Inflammatory macrophage (primary cell): ENCODE results near the gene LNX2.

Experiments
- DNase-seq, 2 donors: peaks; one replicate each; pipeline ENCODE4 v3.0.0-alpha.2; 2020 to 2022

Gene LNX2

DNA sequence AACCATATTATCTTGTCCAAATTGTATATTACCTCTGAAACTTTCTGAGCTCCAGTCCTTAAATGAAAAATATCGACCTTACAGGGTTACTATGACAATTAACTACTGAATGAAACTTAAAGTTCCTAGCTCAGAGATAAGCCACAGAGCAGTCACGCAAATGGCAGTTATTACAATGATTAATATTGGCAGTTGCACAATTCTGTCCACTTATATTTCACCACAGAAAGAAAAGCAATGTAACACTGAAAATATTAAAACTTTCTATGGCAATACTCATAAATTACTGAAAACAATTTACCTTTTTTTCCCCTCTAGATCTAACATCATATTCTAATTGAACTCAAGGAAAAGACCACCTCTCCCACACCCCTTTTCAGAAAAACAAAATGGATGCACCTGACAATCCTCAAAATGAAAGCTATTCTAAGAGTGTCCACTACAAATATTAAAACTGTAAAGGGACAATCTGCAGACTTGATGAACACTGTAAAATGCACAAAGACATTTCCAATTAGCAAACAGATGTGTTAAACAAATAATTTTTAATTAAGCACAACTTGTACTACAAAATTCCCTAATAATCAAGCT is 14.6 kb downstream of the LNX2 start:
- DNase-seq = no peak

DNA sequence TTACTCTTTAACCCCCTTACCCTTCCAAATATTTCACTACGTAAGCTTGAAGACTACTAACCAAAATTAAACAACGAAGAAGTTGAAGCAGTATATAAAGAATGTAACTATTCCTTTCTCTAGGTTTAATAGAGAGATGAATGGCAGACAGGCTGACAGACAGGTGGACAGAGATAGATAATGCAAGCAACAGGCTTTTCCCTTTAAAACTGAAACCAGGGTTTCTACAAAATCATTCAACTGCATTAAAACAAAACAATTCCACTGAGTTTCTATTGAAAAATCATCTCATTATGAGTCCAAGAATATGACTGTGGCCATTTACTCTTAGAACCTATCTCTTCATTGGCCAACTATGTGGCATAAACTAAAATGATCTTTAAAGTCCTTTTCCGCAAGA is 15.2 kb downstream of the LNX2 start:
- DNase-seq = no peak

DNA sequence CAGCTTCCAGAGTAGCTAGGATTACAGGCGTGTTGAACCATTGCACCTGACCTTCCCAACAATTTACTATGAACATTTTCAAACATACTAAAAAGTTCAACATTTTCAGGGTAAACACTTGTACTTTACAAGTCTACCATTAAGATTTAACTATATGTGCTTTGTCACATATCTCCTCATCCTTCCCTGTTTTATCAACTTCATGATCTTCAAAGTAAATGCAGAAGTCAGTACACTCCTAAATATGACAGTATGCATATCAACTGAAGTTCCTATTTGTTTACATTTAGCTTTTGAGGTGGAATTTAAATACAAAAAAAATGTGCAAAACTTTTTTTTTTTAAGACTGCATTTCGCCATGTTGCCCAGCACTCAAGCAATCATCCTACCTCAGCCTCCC is 18.5 kb downstream of the LNX2 start:
- no peak for DNase-seq

DNA sequence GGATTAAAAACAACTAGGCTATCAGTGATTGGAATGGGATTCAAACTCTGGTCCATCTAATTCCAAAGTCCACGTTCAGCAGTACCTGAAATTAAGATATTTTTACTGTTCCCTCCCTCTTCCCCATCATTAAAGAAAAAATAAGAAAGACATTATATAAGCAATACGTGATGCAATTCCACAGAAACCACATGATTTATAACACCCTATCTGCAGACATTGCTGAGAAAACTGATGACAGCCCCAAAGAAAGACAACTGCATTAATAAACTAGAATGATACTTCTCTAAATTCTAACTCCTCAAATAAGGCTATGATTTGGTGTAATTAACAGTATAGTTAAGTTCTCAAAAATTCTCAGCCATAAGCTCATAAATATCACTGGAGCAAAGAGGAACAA is 19.1 kb downstream of the LNX2 start:
- DNase-seq = no peak

DNA sequence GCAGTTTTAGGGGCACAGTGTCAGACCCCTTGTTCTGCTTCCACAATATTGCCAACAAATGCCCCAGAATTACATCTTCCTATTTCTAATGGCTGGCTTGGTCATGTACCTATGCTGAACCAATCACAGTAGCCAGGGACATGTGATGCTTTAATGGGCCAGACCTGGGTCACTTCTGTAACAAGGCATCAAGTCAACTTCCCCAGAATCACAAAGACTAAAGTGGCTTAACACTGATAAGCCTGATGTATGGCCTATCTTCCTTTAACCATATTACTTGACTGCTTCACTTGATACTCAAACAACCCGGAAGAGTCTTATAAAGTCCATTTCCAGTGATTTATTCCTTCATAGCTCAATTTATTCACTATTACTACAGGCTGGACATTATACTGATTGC is 19.6 kb downstream of the LNX2 start:
- no peak for DNase-seq

DNA sequence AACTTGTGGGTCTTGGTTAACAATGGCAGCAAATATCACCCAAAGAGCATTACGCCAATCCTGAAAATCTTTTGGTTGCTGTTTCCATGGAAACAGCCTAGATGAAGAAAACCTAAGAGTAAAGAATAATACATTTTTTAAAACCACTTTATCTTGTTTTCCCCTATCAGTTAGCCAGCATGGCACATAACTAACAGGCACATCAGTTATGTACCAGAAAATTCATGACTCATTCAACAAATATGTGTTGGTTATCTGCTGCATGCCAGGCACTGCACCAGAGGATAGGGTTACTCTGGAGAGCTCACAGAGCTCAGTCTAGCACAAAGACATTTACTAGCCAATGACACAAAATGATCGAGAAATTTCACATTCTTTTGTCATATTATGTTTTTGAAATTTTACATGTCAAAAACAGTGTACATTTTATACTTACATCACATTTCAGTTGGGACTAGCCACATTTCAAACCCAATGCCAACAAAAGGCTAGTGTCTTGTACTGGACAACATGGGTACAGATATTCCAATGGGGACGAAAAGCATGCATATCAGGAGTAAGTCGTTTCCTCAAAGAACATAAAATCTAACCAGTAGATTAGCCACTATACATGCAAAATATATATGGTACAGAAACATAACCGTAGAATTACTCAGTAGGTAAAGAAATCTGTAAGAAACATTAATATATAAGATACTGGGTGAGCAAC is 20.3 kb downstream of the LNX2 start:
- no peak for DNase-seq

DNA sequence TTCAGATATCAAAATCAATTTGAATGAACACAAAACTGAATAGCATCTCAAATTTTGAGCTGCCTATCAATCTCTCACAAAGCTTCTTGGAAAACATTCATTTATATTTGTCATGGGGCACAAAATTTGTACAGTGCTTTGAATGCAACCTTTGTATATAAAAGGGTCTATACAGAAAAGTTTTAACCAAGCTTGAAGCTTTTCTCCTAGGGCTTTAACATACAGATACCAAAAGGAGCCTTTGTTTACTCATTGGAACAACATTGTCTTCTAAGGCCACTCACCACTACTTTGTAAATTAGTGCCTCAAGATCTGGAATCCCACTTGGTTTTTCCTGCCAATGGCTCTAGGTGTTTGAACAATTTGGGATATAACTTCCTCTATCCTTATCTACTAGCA is 21.2 kb downstream of the LNX2 start:
- DNase-seq = no peak

DNA sequence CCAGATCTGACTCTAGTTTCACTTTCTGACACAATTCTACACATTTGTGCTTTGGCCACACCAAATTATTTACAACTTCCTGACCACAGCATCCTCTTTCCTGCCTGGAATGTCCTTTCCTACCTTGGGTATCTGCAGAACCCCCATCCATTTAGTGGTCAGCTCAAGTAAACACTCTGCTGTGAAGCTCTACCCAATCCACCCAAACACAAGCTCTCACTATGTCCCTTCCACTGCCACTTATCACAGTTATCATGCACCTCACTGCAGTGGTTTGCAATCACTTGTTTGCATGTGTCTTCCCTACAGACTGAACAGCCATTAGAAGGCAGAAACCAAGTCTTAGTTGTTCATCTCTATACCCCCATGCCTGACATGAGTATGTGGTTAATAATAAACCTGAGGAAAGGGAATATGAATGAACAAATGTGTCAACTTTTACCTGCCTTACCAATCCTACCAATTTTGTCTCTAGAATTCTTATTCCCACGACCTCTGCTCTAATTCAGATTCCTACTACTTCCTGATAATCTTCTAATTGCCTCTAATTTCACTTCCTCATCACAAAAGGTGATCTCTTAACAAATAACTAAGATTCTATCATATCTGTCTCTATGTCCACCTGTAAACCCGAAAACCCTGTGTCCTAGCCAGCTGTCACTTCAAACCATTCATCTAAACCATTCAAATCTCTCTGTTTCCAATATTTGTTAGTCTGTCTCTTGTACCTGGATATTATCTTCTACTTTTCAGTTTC is 25.1 kb downstream of the LNX2 start:
- DNase-seq = no peak

DNA sequence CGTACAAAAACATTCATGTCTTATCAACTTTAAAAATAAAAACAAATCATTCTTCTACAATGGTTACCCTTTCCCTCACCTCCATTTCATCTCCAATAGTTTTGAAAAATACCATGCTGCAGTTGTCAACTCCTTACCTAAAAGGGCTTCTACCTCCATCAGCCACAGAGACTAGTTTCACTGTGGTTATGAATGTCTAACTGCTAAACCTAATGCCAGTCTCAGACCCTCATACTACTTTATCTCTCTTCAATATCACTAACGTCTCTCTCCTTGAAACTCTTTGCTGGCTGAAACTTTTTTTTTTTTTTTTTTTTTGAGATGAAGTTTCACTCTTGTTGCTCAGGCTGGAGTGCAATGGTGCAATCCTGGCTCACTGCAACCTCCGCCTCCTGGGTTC is 27.1 kb downstream of the LNX2 start:
- no peak for DNase-seq

DNA sequence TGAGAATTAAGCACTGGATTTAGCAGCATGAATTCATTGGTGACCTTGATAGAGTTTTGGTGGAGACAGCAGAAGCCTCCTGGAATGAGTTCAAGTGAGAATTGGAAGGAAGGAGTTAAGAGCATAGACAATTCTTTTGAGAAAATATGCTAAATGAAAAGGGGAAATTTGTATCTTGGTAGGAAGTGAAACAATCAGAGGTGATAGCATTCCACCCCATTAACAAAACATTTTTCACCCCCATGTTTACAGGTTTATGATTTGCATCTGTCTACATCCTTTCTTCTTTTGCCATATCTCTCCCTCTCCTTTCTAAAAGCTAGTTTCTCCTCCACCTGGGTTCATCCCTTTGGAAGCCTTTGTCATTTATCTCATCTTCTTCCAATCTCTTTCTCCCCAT is 27.5 kb downstream of the LNX2 start:
- no peak for DNase-seq

DNA sequence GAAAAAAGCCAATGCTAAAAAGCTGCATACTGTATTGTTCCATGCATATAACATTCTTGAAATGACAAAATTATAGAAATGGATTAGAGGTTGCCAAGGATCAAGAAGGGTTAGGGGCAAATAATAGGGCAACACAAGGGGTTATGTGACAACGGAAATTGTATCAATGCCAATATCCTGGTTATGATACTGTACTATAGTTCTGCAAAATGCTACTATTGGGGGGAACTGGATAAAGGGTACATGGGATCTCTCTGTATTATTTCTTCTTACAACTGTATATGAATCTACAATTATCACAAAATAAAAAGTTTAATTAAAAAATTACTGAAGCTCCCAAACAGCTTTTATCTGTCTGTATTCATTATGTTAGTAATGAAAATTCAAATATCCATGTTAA is 31.9 kb downstream of the LNX2 start:
- no peak for DNase-seq

DNA sequence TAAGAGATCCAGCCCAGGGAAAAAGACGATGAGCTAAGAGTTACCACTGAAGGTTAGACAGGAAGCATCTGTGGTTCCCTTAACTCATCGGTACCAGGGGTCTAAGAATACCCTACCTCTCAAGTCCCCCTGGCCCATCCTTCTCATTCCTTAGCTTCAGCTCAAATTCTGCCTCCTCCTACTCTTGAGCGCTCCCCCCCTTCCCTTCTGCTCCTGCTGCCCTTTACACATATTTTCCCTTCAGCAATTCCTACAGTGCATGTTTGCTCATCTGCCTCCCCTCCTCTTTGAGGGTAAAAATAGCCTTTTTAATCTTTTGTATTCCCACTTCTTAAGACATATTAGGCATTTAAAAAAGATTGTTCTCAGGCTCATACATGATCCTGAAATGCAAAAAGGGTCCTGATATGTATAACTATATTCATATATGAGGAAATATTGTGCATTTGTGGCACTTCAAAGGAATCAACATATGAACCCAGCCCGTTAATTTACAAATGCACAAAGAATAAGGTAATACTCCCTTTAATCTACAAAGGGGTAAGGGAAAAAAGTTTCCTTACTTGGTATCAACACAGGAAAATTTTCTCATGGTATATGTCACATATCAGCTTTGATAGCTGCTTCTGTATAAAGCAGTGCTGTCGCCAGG is 33.1 kb downstream of the LNX2 start:
- no peak for DNase-seq

DNA sequence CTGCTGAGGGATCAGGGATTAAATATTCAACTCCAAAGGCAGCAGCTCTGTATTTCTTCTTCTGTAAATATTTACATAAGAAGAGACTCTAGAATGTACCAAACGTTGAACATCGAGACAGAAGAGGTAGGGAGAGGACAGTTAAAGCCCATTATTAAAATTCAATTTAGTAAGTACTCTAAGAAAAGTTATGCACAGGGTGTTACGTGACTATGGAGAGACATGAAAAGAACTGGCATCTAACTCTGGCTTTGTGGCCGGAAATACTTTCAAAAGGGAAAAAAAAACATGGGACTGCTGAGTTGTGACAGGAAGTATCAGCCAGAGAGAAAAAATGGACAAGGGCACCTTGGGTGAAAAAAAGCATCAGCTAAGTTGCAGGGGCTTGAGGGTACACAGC is 36.7 kb downstream of the LNX2 start:
- DNase-seq = no peak

DNA sequence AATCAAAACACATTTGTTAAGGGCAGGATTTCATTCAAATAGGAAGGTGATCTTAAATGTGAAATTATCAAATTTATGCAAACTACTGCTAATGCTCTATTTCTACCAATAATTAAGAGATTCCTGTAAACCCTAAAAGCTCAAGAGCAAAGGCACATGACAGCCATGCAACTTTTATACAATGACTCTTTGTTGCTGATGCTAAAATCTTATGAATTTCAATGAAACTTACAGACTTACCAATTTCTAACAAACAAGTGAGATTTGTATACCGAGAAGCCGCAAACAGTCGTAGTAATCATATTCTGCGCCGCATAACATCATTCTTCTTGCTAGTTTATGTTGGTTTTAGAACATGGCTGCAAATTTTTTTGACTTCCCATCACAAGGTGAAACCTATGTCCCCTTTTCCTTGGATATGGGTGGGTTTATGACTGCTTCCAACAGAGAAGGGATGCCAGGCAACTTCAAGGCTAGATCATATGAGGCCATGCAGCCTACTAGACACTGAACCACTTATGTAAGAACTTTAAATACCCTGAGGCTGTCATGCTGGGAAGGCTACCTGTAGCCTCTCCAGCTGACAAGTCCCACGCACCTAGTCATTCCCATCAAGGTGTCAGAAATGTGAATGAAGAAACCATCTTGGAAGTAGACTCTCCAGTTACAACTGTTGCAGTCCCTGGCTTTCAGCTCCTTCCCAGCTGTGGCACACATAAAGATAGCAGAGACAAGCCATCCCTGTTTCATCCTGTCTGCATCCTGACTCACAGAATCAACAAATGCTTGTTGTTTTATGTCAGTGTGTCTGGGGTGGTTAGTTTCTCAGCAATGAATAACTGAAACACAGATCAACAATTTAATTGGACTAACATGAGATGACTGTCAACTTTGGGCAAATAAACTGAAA is 42.0 kb downstream of the LNX2 start:
- no peak for DNase-seq

DNA sequence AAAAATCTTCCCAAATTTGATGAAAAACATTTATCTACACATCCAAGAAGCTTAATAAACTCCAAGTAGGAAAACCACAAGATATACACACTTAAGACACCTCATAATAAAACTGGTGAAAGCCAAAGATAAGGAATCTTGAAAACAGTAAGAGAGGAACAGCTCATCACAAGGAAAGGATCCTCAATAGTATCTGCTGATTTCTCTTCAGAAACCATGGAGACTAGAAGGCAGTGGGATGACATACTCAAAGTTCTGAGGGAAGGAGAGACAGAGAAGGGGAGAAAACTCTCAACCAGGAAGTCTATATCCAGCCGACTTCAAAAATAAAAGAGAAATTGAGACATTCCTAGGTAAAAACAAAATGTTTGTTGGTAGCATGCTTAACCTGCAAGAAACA is 45.7 kb downstream of the LNX2 start:
- DNase-seq = no peak

DNA sequence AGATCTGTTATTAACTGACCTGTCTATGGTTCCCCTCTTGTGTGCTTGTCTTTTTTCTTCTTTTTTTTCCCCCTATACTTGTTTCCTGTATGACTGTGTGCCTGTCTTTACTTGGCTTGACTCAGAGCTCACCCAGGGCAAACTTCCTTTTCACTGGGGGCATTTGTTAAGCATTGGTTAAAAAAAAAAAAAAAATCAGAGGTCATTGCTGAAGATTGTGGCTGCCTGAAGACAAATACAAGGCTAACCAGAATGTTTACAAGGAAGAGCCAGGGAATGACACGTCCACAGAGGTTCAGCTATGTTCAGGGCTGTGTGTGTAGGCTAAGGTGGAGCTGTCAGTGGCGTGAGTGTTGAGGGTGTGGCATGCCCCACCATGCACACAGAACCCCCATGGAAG is 47.1 kb downstream of the LNX2 start:
- no peak for DNase-seq

DNA sequence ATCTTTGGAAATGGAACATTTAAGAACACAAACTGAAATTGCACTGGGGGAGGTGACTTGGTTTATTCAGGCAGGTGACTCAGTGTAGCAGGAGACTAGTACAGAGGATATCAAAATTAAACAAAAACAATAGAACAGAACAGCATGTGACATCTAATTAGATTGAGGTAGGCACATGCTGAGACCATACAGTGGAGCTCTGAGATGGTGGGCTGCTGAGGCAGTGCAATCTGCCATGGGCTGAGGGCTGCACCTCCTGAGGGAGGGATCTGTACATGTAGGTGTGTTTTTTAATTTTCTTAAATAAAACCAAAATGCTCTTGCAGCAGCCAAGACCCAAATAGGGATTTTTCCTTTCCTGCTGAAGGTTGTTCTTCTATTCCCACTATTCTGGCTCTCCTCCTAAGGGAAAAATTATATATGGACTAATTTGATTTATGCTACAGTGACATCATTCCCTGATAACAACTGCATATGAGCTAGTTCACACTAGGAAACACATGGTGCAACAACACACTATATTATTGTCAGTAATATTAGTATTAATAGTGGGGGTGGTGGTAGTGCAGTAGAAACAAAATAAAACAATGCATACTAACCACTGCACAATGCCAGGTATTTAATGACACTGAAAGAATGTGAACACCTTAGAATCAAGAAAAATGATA is 48.0 kb downstream of the LNX2 start:
- DNase-seq = no peak

DNA sequence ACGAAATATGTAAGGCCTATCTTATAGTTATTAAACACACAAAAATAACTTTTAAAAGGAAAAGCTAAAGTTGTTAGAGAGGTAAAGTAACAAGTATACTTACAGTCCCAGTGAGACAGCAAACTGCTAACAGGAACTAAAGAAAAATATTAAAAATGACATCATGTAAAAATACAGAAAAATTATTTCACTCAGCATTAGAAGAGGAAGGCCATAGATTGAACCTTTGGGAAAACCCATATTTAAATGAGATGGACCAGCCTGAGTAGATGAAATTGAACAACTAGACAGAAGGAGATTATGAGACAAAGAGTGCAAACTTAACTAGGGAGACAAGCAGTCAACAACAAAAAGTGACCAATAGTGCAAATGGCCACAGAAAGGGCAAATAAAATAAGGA is 49.4 kb downstream of the LNX2 start:
- DNase-seq = no peak

DNA sequence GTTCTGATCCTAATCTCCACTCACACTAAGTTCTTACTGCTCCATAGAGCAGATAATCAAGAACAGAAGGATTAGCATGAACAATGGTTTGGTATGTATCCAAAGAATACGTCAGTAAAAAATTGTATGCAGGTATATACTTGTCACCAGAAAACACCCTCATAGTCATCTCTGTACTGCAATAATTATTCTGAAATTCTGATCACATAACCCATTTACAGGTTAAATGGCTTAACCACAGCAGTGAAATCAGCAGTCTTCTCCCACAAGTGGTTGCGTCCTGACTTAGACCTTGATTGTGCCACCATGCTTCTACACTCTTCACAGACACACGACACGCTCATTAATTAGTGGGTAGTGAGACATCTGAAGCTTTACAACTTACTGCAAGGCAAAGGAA is 50.9 kb downstream of the LNX2 start:
- no peak for DNase-seq

DNA sequence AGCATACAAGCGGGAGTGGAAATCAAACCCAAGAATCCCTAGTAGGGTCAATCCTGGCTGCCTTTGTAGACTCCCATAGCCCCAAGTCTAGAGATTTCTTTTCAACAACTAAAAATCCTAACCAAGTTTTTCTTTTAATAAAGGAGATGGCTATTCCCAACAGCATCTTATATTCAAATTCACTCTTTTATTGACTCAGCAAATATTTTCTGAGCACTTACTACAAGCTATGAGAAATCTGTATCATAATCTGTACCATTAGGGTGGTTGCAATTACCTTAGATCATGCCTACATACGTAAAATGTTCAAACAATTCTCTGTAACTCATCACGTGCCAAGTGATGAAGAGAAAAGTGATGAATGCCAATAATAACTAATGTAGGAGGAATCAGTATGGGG is 54.5 kb downstream of the LNX2 start:
- no peak for DNase-seq

DNA sequence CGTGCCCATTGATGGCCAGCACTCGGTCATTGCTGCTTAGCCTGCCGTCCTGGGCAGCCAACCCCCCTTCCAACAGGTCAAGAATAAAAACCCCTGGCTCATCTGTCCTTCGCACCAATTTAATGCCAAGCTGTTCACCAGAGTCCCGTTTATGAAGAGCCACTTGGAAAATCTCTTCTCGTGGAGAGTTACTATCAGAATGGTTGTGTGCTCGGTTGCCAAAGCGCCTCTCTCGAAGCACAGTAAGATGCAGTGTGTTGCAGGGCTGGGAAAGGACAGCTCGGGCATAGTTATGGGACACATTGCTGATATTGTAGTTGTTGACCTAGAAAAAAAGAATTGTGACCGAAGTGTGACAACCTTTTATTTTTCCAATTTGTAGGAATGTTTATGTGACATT is 57.9 kb downstream of the LNX2 start:
- no peak for DNase-seq

DNA sequence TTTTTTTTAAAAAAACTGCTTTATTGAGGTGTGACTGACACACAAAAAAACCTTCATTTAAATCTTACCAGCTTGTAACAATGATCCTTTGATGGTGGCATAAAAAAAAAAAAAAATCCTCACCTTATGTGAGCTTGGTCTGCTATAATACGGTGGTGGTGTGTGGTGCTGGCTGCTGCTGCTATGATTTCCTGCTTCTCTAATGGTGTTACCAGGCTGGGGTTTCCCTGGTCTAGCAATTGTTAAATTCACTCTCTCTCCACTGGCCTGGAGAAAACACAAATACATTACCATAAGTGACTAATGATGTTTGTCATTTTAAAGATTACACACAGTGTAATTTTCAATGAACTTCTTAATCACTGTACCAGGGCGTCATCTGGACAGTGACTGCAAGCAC is 60.6 kb downstream of the LNX2 start:
- DNase-seq = no peak
